Hepatocyte (in vitro differentiated cells): ENCODE measurements around the gene SPRR5. TPM values are rescaled to one million over a fixed set of nuclear protein-coding genes. Genes with fewer than 3 reads are reported as not detected.

Source experiments
- DNase-seq: peaks from one replicate; pipeline ENCODE4 v3.0.0-alpha.2; 2016; ENCODE audit warnings: low spot score
- H2AFZ ChIP-seq: fragments of 200-600 bp; sonication (generic); 2 replicates; pipeline ENCODE4 v1.6.0; 2016; ENCODE audit warnings: antibody characterized with exemption, mild to moderate bottlenecking
- H3K27ac ChIP-seq: fragments of 200-600 bp; sonication (generic); 2 replicates; pipeline ENCODE4 v1.5.1; 2016; ENCODE audit warnings: mild to moderate bottlenecking
- H3K27me3 ChIP-seq: fragments of 200-600 bp; sonication (generic); 2 replicates; pipeline ENCODE4 v1.6.1; 2016
- H3K36me3 ChIP-seq: fragments of 200-600 bp; sonication (generic); replicated peaks from 2 replicates; pipeline ENCODE4 v1.5.1; 2016; ENCODE audit warnings: low read depth; ENCODE audit not compliant: insufficient read depth
- H3K4me1 ChIP-seq: fragments of 200-600 bp; sonication (generic); 2 replicates; pipeline ENCODE4 v1.5.1; 2016; ENCODE audit warnings: mild to moderate bottlenecking, moderate library complexity; ENCODE audit not compliant: insufficient read depth
- H3K4me2 ChIP-seq: fragments of 200-600 bp; sonication (generic); 2 replicates; pipeline ENCODE4 v1.6.0; 2016
- H3K4me3 ChIP-seq: fragments of 200-600 bp; sonication (generic); 2 replicates; pipeline ENCODE4 v1.5.1; 2016; ENCODE audit warnings: mild to moderate bottlenecking
- H3K79me2 ChIP-seq: fragments of 200-600 bp; sonication (generic); 2 replicates; pipeline ENCODE4 v1.6.0; 2017; ENCODE audit warnings: mild to moderate bottlenecking
- H3K9me2 ChIP-seq: fragments of 200-600 bp; sonication (generic); replicated peaks from 2 replicates; pipeline ENCODE4 v1.6.0; 2017; ENCODE audit warnings: mild to moderate bottlenecking; ENCODE audit not compliant: insufficient read depth
- H3K9me3 ChIP-seq: fragments of 200-600 bp; sonication (generic); 2 replicates; pipeline ENCODE4 v1.5.1; 2016; ENCODE audit warnings: low read depth, mild to moderate bottlenecking
- H4K20me1 ChIP-seq: fragments of 200-600 bp; sonication (generic); 2 replicates; pipeline ENCODE4 v1.6.0; 2016; ENCODE audit warnings: mild to moderate bottlenecking; ENCODE audit not compliant: insufficient read depth, poor library complexity, severe bottlenecking
- CTCF ChIP-seq: fragments of 200-600 bp; sonication (generic); IDR thresholded peaks from 2 replicates; pipeline ENCODE4 v1.5.1; 2016; ENCODE audit warnings: antibody characterized with exemption, mild to moderate bottlenecking; ENCODE audit not compliant: poor library complexity
- EZH2 ChIP-seq: fragments of 200-600 bp; sonication (generic); IDR thresholded peaks from 2 replicates; pipeline ENCODE4 v1.6.1; 2016; ENCODE audit warnings: antibody characterized with exemption, mild to moderate bottlenecking, borderline replicate concordance
- EZH2phosphoT487 ChIP-seq: fragments of 200-600 bp; sonication (generic); IDR thresholded peaks from one replicate; pipeline ENCODE4 v1.6.1; 2018; ENCODE audit warnings: antibody characterized with exemption, mild to moderate bottlenecking, low read depth, moderate library complexity; ENCODE audit not compliant: unreplicated experiment, severe bottlenecking
- WGBS: methylation state at CpG from one replicate; pipeline ENCODE4 v1.1.6; 2016; ENCODE audit warnings: low lambda C conversion rate; ENCODE audit errors: missing lambda C conversion rate; 5-methylcytosine and 5-hydroxymethylcytosine counted together
- polyA plus RNA-seq: library from polyadenylated mRNA; unstranded; fragments of >200 nt; fragmentation: Nextera tagmentation; extraction: Ambion mirVana; gene quantifications from 2 replicates; pipeline ENCODE4 v1.2.1, GENCODE V29; 2016
- total RNA-seq: library from RNA; depleted of rRNA; stranded (reverse); fragments of >200 nt; gene quantifications from 2 replicates; pipeline ENCODE4 v1.2.3, GENCODE V29; 2014

Gene SPRR5
- total and polyA plus RNA-seq, 2 experiments from 2014 or later: not detected

GRCh38 chr1:152926091-152926490, 20.9 kb upstream of the SPRR5 start:
- no peaks in the 10 kb centered on the region for H3K4me1 ChIP-seq
- H3K36me3 ChIP-seq: no peaks in the 10 kb centered on the region
- H4K20me1 ChIP-seq: no peaks in the 10 kb centered on the region
- H3K4me3 ChIP-seq: no peak overlapping the region
- DNase-seq: no peak
- no peak overlapping the region for H3K4me2 ChIP-seq
- no peak overlapping the region for H3K27ac ChIP-seq
- no peaks in the 10 kb centered on the region for H3K27me3 ChIP-seq
- H3K79me2 ChIP-seq: no peaks in the 10 kb centered on the region
- 59% methylated on average over 3 of the region's 3 CpGs for WGBS
- H2AFZ ChIP-seq: no peak overlapping the region
- no peaks in the 10 kb centered on the region for H3K9me2 ChIP-seq
- H3K9me3 ChIP-seq: no peaks in the 10 kb centered on the region
- TF ChIP-seq CTCF (no peak), EZH2 (no peak), EZH2phosphoT487 (no peak)

- Histone ChIP-seq H3K27ac (no peak overlapping the region), H3K4me2 (no peak overlapping the region), H3K36me3 (no peaks in the 10 kb centered on the region), H2AFZ (no peak overlapping the region), H3K9me2 (no peaks in the 10 kb centered on the region), H3K4me3 (no peak overlapping the region), H3K4me1 (no peaks in the 10 kb centered on the region), H3K79me2 (no peaks in the 10 kb centered on the region), H4K20me1 (no peaks in the 10 kb centered on the region), H3K9me3 (no peaks in the 10 kb centered on the region), H3K27me3 (no peaks in the 10 kb centered on the region)
- no peak for DNase-seq
- no peak for TF ChIP-seq CTCF
- TF ChIP-seq EZH2phosphoT487: no peak
- no peak for TF ChIP-seq EZH2
- WGBS: 74% methylated on average over 3 of the region's 3 CpGs
Observed at GRCh38 chr1:152928671-152929070, 18.3 kb upstream of the SPRR5 start.

DNA sequence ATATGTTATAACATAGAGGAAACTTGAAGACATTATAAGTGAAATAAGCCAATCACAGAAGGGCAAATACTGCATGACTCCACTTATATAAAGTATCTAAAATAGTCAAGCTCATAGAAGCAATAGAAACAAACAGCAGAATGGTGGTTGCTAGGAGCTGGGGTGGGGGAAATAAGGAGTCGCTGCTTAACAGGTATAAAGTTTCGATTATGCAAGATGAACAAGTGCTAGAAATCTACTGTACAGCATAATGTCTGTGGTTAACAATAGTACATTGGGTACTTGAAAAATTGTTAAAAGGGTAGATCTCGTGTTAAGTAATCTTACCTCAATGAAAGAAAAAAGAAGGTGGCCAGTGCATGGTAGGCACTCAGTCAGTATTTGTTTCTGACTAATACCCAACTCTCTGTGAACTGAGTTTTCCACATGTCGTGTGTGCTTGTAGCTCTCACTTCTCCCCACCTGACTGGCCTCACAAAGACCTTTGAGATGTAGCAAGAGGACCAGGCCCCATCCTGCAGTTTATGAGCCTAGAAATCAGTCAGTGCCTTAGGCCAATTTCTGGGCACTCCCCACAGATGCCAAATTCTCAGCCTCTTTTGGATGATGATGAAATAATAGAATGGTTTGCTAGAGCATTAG, 14.7 kb upstream of the SPRR5 start:
- H3K4me2 ChIP-seq: no peak overlapping the region

More for the DNA sequence above, 14.7 kb upstream of the SPRR5 start:
- Histone ChIP-seq H3K4me1 (no peaks in the 10 kb centered on the region), H2AFZ (no peak overlapping the region), H3K36me3 (no peaks in the 10 kb centered on the region), H3K27me3 (no peaks in the 10 kb centered on the region), H3K79me2 (no peaks in the 10 kb centered on the region), H3K4me3 (no peak overlapping the region), H3K9me2 (no peaks in the 10 kb centered on the region), H4K20me1 (no peaks in the 10 kb centered on the region), H3K27ac (no peak overlapping the region), H3K9me3 (no peaks in the 10 kb centered on the region)
- DNase-seq: no peak
- TF ChIP-seq EZH2 (no peak), EZH2phosphoT487 (no peak), CTCF (no peak)
- 45% methylated on average over 4 of the region's 4 CpGs for WGBS
